ENCODE results near the gene ZNF785. TPM values are rescaled to one million over a fixed set of nuclear protein-coding genes. Genes with fewer than 3 reads are reported as not detected.
A peak's percentile ranks its signal among the peaks of the same experiment; 100 is the strongest.

ZNF785 gene
- total RNA-seq, 1 donor from 2014 or later: 20.2 TPM

DNA sequence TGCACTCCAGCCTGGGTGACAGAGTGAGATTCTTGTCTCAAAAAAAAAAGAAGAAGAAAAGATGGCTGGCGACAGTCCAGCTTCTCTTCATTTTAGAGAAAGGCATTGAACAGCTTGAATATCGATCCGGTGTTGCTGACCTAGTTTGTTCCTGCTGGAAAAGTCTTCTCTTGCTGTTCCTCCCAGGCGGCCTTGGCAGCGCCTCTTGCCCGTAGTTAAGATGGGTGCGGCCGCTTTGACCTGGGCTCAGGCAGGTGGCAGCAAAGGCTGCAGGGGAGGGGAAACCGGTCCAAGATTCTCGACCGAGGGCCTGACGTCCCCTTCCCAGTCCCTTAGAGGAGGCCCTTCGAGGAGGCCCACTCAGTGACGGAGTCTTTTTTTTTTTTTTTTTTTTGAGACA, 23.5 kb downstream of the ZNF785 start:
- DNase-seq (ENCODE audit: low spot score): no peak
- H3K27me3 Mint-ChIP-seq (ENCODE audit: low read depth): no peaks in the 10 kb centered on the region
- no peak overlapping the region for H3K27ac Mint-ChIP-seq (ENCODE audit: unreplicated experiment)
- H3K9me3 Mint-ChIP-seq (ENCODE audit: low read depth): no peaks in the 10 kb centered on the region
- peaks cover 12% of the 10 kb centered on the region for H3K4me1 Mint-ChIP-seq (ENCODE audit: low read depth)
- no peaks in the 10 kb centered on the region for H3K36me3 Mint-ChIP-seq (ENCODE audit: low read depth)
- TF ChIP-seq, protein P1, sequence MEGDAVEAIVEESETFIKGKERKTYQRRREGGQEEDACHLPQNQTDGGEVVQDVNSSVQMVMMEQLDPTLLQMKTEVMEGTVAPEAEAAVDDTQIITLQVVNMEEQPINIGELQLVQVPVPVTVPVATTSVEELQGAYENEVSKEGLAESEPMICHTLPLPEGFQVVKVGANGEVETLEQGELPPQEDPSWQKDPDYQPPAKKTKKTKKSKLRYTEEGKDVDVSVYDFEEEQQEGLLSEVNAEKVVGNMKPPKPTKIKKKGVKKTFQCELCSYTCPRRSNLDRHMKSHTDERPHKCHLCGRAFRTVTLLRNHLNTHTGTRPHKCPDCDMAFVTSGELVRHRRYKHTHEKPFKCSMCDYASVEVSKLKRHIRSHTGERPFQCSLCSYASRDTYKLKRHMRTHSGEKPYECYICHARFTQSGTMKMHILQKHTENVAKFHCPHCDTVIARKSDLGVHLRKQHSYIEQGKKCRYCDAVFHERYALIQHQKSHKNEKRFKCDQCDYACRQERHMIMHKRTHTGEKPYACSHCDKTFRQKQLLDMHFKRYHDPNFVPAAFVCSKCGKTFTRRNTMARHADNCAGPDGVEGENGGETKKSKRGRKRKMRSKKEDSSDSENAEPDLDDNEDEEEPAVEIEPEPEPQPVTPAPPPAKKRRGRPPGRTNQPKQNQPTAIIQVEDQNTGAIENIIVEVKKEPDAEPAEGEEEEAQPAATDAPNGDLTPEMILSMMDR (IDR thresholded peaks at IDR 0.05): no peak
- H3K4me3 Mint-ChIP-seq (ENCODE audit: unreplicated experiment): no peak overlapping the region

DNA sequence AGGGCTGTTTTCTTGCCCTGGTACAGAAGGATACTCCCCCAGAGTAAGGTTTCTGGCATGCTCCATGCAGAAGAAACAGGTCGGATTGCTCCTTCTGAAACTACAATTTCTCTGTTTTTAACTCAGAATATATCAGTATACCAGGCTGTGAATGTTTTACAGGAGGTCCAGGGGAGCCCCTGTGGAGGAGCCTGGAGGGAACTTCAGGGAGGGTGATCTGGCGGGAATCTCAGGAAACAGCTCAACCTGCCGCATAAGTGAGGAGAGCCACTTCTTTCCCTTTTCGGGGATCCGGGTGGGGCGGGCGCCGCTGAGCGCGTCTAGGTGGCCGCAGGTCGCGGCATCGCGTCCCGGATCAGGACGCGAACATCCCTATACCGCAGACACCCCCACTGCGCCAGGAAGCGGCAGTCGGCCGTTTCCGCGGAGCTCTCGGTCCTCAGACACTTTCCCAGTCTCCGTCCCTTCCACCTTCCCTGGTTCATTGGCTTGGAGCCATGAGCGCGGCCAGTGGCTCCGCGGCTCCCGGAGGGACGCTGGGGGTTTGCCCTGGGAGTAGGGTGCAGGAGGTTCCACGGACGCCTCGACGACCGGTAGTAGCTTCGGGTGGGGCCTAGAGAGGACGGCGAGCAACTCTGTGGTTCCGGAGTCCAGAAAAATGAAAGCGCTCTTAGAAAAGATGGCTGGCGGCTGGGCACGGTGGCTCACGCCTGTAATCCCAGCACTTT, 24.2 kb downstream of the ZNF785 start:
- no peaks in the 10 kb centered on the region for H3K9me3 Mint-ChIP-seq (ENCODE audit: low read depth)

DNA sequence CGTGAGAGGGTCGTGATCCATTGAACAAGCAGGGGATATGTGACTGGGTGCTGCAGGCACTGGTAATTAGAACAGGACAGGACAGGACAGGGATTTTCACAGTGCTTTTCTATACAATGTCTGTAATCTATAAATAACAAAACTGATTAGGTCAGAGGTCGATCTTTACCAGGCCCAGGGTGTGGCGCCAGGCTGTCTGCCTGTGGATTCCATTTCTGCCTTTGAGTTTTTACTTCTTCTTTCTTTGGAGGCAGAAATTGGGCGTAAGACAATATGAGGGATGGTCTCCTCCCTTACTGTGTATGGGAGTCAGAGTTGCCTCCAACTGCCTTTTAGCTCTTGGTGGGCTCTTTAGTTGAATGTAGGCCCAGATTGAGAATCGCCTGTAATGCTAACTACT, 25.8 kb downstream of the ZNF785 start:
- TF ChIP-seq, protein P1 (IDR thresholded peaks at IDR 0.05): no peak
- no peaks in the 10 kb centered on the region for H3K27me3 Mint-ChIP-seq (ENCODE audit: low read depth)
- H3K27ac Mint-ChIP-seq (ENCODE audit: unreplicated experiment): no peak overlapping the region

More for the DNA sequence above, 24.2 kb downstream of the ZNF785 start:
- no peak for DNase-seq (ENCODE audit: low spot score)
- Mint-ChIP-seq H3K27me3 (ENCODE audit: low read depth) (no peaks in the 10 kb centered on the region), H3K36me3 (ENCODE audit: low read depth) (no peaks in the 10 kb centered on the region), H3K4me1 (ENCODE audit: low read depth) (peaks cover 14% of the 10 kb centered on the region), H3K4me3 (ENCODE audit: unreplicated experiment) (no peak overlapping the region), H3K27ac (ENCODE audit: unreplicated experiment) (no peak overlapping the region)
- TF ChIP-seq, protein P1 (IDR thresholded peaks at IDR 0.05): no peak

DNA sequence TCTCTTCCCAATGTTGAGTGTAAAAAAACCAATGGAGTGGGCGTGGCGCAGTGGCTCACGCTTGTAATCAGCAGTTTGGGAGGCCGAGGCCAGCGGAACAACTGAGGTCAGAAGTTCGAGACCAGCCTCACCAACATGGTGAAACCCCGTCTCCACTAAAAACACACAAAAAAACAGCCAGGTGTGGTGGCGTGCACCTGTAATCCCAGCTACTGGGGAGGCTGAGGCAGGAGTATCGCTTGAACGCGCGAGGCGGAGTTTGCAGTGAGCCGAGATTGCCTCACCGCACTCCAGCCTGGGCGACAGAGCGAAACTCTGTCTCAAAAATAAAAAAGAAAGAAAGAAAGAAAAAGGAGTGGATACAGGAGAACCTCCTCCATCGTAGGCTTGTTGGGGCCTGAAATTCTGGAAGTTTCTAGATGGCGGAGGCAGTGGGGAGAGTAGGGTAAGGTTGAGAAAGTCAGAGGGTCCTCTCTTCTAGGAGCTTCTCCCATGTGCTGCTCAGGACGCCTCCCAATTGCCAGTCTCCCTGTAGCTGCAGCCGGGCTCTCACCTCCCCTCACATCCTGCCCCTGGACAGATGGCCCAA, 26.6 kb downstream of the ZNF785 start:
- Mint-ChIP-seq H3K27ac (ENCODE audit: unreplicated experiment) (peak overlapping the region; percentile 81), H3K36me3 (ENCODE audit: low read depth) (peaks cover 7% of the 10 kb centered on the region), H3K4me1 (ENCODE audit: low read depth) (peaks cover 17% of the 10 kb centered on the region), H3K4me3 (ENCODE audit: unreplicated experiment) (peak overlapping the region; percentile 74), H3K27me3 (ENCODE audit: low read depth) (no peaks in the 10 kb centered on the region), H3K9me3 (ENCODE audit: low read depth) (no peaks in the 10 kb centered on the region)
- TF ChIP-seq, protein P1 (IDR thresholded peaks at IDR 0.05): no peak
- no peak for DNase-seq (ENCODE audit: low spot score)

More for the DNA sequence above, 25.8 kb downstream of the ZNF785 start:
- DNase-seq (ENCODE audit: low spot score): no peak
- Mint-ChIP-seq H3K4me1 (ENCODE audit: low read depth) (peaks cover 17% of the 10 kb centered on the region), H3K36me3 (ENCODE audit: low read depth) (peaks cover 2% of the 10 kb centered on the region), H3K4me3 (ENCODE audit: unreplicated experiment) (no peak overlapping the region), H3K9me3 (ENCODE audit: low read depth) (no peaks in the 10 kb centered on the region)

DNA sequence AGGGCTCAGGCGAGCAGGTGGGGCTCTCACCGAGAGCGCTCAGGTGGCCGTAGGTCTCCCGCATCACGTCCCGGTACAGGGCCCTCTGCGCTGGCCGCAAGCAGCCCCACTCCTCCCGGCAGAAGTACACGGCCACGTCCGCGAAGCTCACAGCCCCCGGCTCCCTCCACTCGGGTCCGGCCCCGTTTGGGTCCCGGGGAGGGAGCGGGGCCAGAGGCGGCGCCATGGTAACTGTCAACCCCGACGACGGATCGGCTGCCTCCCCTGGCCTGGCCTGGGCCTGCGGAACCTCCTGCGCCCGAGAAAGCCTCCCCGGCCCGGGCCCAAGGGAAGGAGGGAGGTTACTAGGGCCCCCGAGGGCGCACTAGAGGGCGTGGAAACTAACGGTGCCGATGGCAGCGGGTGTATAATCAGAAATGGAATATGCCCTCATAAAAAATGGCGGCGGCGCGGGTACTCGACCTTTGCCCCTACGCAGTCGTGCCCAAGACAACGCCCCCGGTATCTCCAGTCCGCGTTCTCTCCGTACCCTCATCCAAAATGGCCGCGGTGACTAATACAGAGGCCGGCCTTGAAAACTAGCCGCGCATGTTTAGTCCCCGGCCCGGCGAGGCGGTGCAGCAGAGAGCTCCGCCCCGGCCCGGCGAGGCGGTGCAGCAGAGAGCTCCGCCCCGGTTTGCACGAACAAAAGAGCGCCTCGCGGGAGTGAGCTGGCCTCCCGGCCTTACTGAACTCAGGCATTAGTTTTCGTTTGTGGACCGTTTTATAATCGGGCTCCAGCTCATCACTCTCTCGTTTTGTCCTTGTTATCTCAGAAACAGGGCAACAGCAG, 27.3 kb downstream of the ZNF785 start, which contains the start of gene ZNF764:
ZNF764 (minus strand) TSS at position 418 of the 832 bp plus-strand sequence; CDS start at position 226, 192 bp downstream.
- TF ChIP-seq, protein P1 (IDR thresholded peaks at IDR 0.05): peak; percentile 38
- H3K4me1 Mint-ChIP-seq (ENCODE audit: low read depth): peaks cover 17% of the 10 kb centered on the region
- peak; percentile 76 for DNase-seq (ENCODE audit: low spot score)
- peak within 1 kb of the TSS; percentile 81 for H3K27ac Mint-ChIP-seq (ENCODE audit: unreplicated experiment)
- H3K27me3 Mint-ChIP-seq (ENCODE audit: low read depth): no peaks in the 10 kb centered on the region
- peak within 1 kb of the TSS; percentile 74 for H3K4me3 Mint-ChIP-seq (ENCODE audit: unreplicated experiment)
- no peaks in the 10 kb centered on the region for H3K9me3 Mint-ChIP-seq (ENCODE audit: low read depth)
- peaks cover 12% of the 10 kb centered on the region for H3K36me3 Mint-ChIP-seq (ENCODE audit: low read depth)

Data from chondrocyte (in vitro differentiated cells).